Bone marrow (tissue), 2 donors: ENCODE results near the gene PGLYRP1.

Experiments
- DNase-seq, 2 donors: peaks; one replicate each; lab custom pipeline; 2025; lab: John Stamatoyannopoulos, UW

PGLYRP1 gene

DNA sequence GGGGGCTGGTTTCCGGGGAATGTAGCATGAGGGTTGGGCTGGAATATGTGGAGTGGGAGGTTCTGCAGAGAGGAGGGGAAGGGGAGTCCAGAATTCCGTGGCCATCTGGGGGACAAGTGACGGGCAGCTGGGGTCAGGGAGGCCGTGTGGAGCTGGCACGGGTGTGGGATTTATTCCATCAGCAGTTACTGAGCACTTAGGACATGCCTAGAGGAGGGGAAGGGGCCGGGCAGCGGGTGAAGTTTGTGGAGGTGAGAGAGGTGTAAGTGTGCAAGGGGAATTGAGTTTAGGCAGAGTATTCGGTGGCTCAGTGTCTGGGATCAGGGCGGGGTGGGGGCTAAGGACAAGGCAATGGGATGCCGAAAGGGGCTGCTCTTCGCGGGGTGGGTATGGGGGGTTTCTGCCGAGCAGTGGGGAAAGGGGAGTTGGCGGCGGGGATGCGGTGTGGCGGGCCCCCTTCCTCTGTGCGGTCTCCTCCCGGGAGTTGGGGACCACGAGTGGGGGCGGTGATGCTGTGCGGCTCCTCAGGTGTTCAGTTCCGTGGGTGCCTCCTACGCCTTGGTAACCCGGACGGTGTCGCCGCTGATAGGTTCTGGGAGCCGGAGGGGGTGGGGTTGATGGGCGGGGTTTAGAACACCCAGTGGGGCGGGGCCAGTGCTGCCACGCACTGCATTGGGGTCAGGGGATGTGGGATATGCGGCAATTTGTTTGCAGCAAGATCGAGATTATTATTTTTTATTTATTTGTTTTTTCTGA is 22.2 kb downstream of the PGLYRP1 start:
- DNase-seq, result no peak

DNA sequence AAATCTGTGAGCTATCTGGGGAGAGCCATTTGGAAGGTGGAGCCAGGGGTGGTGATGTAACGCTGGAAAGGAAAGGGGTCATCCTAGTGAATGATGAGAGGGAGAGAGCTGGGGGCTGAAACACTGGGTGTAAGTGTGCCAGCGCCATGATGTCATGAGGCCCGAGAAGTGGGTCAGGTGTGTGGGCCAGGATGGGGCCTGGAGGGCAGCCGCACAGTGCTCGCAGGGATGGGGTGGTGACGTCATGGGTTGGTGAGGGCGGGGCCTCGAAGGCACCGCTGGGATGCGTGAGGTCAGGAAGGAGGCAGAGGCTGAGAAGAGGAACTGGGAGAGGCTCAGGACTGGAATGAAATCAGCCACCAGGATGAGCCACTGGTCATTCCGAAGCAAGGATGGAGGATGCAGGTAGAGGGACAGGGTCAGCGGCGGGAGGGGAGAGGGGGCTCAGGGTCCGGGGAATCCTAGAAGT is 23.2 kb downstream of the PGLYRP1 start:
- no peak for DNase-seq

DNA sequence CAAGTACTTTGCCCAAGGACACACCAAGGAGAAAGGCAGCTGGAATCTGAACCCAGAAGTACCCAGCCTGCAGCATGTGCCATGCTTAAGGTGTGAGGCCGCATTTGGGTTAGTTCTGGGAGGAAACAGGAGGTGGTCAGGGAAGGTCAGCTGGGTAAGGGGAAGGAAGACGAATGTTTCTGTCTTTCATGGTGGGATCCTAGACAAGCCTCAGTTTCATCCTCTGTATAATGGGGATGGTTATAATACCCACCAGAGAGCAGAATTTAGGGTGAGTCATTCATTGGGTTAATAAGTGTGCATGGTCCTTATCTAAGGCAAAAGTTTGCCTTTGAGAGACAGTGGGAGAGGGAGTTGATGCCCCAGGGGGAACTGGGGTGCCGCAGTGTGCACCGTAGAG is 24.0 kb downstream of the PGLYRP1 start:
- no peak for DNase-seq

DNA sequence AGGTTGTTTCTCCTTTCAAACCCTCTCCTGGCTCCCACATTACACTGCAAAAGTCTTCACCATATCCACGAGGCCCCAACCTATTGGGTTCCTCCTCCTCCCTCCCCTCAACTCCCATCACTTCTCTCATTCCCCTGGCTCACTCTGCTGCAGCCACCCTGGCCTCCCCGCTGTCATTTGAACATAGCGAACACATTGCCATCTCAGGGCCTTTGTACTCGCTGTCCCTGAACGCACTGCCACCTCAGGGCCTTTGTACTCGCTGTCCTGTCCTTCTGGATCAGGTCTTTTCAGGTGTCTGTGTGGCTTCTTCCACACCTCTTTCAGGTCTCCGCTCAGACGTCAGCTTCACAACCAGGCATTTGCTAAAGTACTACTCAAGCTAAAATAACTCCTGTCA is 25.9 kb downstream of the PGLYRP1 start:
- DNase-seq, result no peak

DNA sequence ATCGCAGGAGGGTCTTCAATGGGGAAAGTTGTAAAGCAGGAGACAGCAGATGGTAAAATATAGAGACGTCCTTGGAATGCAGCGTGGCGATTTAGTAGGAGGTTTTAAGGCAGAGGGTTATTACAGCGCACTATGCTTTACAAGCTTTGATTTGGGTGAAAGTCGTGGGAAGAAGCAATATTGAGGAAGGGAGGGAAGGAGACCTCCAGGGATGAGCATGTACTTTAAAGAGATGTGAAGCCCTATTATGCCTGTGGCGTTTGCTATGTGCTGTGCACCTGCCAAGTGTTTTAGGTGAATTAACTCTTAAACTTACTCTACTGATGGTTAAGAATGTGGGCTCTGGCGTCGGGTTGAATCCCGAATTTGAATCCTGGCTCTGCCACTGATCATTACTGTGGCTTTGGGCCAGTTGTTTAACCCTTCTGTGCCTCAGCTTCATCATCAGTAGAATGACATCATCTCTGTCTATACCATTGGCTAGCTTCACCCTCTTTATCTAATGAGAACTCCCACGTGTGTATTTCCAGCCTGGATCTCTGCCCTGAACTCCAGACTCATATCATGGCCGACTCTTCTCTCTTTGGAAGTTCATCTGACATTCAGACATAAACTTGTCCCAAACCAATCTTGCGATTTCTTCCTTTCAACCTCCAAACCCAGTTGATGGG is 27.0 kb downstream of the PGLYRP1 start:
- no peak for DNase-seq

DNA sequence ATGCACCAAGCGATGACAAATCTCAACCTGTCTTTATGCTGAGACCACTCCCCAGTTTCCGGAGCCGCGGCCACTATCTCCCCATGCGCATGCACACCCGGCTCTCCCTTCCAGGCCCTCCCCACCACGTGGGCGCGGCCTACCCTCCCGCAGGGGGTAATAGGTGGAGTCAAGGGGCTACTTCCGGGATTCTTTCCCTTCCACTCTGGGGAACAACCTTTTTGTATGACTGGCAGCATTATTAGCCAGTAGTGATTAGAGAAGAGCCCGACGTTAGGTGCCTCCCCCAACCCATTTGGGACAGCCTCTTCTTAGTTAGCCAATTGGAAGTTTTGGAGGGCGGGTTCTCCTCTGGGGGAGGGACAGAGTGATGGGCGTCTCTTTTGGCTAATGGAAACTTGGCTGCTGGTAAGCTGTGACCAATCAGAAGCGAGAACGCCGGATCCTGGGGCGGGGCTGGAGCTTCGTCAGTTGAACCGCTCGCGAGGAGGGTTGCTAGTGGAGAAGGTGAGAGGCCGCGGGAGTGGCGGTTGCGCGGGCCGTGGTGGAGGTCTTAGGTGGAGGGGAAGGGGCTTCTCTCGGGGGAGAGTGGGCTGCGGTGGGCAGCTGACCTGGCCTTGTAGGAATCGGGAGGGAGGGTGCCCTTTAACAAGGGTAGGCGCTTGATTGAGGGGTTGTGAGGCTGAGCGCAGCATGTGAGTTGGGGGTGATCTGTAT is 27.7 kb downstream of the PGLYRP1 start, which contains the start of gene CCDC61:
TSS of gene CCDC61 (plus strand) at position 470 of the 717 bp plus-strand sequence. CDS start 7,552 bp downstream, outside the sequence.
- peak; percentile 80 to 100 for DNase-seq

DNA sequence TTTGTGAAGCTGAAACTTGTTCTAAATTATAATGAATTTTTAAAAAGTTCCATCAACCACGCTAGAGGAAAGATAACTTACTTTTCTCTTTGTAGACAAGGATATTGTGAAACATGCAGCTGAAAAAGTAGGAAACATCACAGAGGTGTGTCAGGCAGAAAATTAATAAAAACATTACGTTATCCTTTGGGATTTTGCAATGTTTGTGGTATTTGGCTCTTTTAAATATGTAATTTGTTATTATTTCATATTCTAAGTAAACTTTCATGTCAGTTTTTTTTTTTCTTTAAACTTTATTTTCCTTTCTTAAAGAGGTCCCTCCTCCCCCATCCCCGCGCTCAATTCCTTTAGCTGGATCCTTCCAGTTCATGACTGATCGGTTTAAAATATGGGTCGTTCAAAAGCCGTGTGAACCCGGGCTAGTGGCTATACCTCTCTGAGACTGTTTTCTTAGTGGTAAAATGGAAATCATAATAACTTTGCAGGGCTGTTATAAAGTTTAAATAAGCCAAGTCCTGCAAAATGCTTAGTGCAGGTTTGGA is 28.3 kb downstream of the PGLYRP1 start:
- no peak for DNase-seq

DNA sequence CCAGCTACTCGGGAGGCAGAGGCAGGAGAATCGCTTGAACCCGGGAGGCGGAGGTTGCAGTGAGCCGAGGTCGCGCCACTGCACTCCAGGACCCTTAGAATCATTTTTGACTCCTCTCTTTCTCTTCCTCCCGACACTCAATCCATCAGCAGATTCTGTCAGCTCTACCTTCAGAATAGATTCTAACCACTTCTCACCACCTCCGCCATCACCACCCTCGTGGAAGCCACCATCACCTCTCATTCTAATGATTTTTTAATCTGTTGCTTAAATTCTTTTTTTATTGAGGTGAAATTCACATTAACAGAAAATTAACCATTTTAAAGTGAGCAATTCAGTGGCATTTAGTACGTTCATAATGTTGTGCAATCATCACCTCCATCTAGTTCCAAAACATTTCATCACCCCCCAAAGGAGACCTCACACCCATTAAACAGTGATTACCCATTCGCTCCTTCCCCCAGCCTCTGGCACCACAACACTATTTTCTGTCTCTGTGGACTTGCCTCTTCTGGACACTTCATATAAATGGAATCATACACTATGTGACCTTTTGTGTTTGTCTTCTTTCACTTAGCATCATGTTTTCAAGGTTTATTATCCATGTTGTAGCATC is 32.6 kb downstream of the PGLYRP1 start:
- DNase-seq, result no peak

DNA sequence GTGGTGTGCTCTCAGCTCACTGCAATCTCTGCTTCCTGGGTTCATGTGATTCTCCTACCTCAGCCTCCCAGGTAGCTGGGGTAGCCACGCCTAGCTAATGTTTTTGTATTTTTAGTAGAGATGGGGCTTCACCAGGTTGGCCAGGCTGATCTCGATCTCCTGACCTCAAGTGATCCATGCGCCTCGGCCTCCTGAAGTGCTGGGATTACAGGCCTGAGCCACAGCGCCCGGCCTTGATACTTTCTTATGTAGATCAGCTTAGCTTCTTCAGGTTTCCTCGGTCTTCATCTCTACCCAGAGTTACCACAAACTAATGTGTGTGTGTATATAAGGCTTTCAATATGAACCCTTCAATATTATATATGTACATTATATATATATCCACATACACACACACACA is 37.5 kb downstream of the PGLYRP1 start:
- DNase-seq, result no peak

DNA sequence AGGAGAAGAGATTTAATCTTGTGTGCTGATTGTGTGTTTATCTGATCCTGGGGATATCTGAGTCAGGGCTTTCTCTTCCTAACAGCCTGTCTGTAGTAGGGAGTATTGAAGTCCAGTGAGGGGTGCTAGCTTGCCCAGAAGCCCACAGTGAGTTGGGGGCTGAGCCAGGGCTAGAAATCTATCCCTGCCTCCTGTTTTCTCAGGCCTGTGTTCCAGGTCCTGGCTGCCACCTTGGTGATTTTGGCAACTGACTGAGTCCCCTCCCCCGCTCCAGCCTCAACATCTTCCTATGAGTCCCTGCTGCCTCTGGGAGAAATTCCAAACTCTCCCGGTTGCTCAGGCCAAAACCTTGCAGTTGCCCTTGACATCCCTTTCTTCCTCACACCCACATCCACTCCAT is 41.5 kb downstream of the PGLYRP1 start:
- DNase-seq, result no peak

DNA sequence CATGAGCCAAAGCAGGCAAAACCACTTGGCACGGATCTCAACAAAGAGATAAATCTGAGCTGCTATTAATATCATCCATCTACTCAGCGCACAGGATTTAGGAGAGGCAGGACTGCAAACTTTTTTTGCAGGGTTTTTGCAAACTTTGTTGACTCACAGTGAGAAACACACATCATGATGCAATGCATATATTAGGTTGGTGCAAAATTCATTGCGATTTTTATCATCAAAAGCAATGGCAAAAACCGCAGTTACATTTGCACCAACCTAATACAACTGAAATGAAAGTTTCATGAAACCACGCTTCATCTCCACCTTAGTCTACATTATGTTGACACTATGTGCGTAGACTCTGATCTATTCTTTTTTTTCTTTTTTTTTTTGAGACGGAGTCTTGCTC is 44.7 kb downstream of the PGLYRP1 start:
- DNase-seq, result no peak

DNA sequence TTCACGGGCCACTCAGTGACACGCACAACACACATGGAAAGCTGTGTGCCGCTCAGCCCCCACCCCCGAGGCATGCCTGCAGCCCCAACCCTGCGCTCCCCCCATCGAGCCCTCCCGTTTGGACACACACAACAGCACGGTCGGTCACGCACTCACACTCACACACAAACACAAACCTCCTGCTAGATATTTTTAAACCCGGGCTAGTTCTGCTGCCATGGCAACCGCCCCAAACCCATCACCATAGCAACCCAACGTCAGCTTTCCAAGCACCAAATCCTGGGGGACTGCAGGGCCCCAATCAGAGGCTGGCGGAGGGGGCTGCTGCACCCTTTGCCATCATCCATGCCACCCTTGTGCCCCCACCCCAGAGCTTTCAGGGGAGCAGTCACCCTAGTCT is 46.7 kb downstream of the PGLYRP1 start:
- no peak for DNase-seq

DNA sequence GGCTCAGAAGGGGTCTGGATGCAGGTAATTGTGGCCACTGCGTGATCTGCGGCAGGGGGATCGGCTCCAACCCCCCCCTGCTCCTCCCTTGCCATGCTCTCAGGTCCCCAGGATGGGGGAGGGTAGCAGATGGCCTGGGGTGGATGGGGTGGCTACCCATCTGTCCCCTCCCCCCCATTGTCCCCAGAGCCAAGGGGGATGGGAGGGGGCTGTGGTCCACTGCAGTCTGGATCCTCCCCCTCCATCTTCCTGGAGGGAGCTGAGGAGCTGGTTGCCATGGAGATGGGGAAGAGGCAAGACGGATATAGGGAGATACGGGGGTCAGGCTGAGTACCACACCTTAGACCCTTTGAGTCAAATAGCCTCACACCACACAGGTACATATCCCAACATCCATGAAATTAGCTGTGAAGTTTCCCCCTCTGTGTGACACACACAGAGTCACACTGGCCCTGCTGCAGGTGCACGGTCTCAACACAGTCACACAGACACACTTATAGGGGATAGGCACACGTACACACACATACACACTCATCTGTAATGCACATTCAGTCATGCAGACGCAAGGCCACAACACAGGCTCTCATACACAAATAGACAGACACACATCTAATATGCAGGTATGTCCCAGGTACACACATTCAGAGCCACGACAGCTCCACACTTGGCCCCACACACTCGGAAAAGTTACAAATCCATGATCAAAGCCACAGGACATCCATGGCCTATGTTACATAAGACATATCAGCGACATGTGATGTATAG is 47.4 kb downstream of the PGLYRP1 start:
- DNase-seq, result no peak

DNA sequence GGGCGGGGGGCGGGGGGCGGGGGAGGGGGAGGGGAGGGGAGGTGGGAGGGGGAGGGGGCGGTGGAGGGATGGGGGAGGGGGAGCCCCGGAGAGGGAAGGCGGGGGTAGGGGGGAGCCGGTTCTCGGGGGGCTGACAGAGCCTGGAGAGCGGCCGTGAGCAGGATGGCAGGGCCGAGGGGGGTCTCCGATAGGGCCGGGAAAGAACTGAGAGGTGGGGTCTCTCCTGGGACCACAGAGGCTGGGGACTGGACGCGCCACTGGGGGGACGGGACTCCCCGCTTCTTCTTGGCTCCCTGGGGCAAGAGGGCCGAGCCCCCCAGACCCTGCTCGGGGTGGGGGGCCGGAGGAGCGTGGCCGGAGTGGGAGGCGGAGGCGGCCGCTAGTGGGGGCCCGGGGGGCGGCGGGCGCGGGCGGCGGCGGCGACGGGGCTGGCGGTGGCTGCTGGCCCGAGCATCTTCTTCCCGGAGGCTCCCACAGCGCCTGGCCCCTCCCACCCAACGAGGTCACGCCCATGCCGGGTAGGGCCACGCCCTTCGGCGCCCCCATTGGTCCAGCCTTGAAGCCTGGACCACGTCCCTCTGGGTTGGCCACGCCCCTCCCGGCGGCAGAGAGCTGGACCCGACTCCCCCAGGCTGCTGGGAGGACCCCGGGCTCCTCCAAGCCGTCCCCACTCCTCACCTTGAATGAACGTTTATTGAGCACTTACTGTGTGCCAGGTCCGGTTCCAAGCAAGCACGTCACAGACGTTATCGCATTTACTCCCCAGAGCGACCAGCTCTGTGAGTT is 49.1 kb downstream of the PGLYRP1 start, which contains the start of gene NOVA2:
TSS of gene NOVA2 (minus strand) at position 313 of the 786 bp plus-strand sequence. CDS start 514 bp downstream, outside the sequence.
- no peak for DNase-seq

DNA sequence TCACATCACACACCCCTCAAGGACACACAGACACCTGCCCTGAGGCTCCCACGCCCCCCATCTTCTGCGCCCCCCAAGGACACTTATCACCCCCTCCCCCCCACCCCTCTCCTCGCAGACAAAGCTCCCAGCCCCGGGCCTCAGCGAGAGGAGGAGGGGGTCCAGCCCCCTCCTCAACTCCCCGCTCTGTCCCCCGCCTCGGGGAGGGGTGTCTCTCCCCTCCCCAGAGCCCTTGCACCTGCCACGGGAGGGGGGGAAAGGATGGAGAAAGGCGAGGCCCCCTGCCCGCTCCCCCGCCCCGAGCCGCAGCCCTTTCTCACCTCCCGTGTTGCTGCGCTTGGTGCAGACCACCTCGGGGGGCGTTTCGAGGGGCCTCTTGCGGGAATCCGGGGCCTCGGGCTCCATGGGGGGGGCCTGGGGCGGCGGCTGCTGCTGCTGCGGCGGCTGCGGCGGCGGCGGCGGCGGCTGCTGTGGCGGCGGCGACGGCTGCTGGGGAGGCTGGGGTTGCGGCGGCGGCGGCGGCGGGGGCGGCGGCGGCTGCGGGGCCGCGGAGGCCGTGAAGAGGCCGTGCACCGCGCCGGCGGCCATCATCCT is 49.8 kb downstream of the PGLYRP1 start:
- DNase-seq, result no peak

DNA sequence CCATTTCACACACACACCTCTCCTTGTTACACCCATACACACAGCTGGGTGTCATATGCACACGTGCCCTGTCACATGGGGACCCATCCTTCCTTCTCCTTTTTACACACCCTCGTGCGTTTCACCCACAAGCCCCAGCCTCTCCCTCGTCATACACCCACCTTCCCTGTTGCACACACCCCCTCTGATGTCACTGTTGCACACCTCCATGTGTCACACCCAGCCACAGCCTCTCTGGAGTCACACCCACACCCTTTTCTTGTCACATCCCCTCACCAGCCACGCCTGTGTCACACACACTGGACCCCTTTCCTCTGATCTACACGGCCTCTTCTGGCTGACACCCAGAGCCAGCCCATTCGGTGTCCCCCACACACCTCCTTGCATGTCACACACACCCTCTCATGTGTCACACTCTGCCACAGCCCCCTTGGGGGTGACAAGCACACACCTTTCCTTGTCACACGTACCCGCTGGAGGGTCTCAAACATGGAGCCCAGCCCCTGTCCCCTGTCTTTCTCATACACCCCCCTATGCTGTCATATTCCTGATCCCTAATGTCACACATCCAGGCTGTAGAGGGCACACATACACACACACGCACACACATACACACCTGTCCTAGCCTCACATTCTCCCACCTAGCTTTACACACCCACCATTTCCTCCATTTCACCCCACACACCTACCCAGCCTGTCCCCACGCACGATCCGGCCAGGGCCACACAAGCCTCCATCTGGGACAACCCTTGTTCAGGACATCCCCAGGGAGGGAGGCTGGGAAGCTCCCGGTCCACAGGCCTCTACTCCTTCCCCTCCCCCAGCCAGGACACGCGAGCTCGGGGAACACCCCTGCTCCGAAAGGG is 50.5 kb downstream of the PGLYRP1 start:
- no peak for DNase-seq

DNA sequence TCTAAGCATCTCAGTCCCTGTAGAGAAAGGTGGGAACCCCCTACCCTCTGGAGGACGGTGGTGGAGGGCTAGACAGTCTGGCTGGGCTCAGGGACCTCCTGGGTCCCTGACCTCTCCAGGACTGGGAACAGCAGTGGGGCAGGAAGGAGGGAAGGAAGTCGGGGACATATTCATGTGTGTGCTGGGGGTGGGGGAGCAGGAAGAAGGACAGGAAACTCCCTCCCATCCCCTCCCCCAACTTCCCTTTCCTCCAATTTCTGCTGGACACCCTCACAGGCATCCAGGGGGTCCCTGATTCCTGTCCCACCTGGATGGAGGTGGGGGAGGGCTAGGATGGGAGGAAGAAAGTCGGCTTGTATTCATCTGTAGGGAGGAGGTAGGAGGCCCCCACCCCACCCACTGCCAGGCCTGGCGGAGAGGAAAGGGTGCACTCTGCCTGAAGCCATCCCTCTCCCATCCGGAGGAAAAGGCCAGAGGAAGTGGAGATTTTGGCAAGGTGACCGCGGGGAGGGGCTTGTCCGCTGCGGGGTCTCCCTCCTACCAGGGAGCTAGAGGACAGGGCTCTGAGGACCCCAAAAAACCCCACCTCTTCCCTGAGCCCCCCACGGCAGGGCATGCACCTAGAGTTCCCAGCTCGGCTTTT is 51.5 kb downstream of the PGLYRP1 start:
- DNase-seq, result no peak

DNA sequence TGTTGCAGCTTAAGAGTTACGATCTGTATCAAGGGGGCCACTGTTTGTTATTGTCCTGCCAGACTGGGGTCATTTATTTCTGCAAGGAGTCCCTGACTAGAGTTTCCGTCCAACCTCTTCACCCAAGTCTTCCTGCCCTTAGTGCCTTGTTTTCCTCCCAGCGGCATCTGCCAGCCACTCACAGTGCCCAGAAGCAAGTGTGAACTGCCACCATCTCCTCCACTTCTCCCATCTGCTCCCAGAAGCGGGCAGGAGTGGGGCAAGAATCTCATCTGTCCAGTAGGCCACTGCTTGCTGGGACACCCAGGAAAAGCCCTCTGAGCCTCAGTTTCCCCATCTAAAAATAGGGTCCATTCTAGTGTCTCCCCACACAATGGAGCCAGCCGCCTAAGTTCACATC is 53.2 kb downstream of the PGLYRP1 start:
- no peak for DNase-seq
